T-helper 2 cell treated with Interferon-gamma antibody and Interleukin-4, amounts not matched to agents 5 μg/mL and 100 μg/mL, for 36 hours (primary cell): Measurements from ENCODE around the gene USP4.
"Not testable (repeated sequence)": the region's sequence is repeated elsewhere in the genome, so short reads cannot be mapped to it uniquely, and the experiment has no call there.

Experiments used
- DNase-seq: peaks from one replicate; pipeline ENCODE4 v3.0.0; 2021; ENCODE audit warnings: low spot score
- H3K27ac Mint-ChIP-seq: one replicate; pipeline ENCODE4 v1.8.0; 2021; ENCODE audit warnings: mild to moderate bottlenecking, mixed read lengths
- H3K27me3 Mint-ChIP-seq: one replicate; pipeline ENCODE4 v1.8.0; 2021; ENCODE audit warnings: low read depth, mixed read lengths
- H3K36me3 Mint-ChIP-seq: one replicate; pipeline ENCODE4 v1.8.0; 2021; ENCODE audit warnings: low read depth, mixed read lengths
- H3K4me1 Mint-ChIP-seq: one replicate; pipeline ENCODE4 v1.8.0; 2021; ENCODE audit warnings: low read depth, mixed read lengths
- H3K4me3 Mint-ChIP-seq: one replicate; pipeline ENCODE4 v1.8.0; 2022; ENCODE audit warnings: mild to moderate bottlenecking, moderate library complexity, mixed read lengths
- H3K9me3 Mint-ChIP-seq: one replicate; pipeline ENCODE4 v1.8.0; 2021; ENCODE audit warnings: mixed read lengths

USP4 gene

GRCh38 chr3:49228817-49229216 lies 111.0 kb downstream of the USP4 start:
- H3K27ac Mint-ChIP-seq, H3K27me3 Mint-ChIP-seq: not testable (repeated sequence)

More at GRCh38 chr3:49228817-49229216, 111.0 kb downstream of the USP4 start:
- peaks cover 58% of the 10 kb centered on the region for H3K9me3 Mint-ChIP-seq
- not testable (repeated sequence) for H3K4me3 Mint-ChIP-seq, H3K4me1 Mint-ChIP-seq, H3K36me3 Mint-ChIP-seq, DNase-seq
